ENCODE data around the gene PARP9. TPM values are rescaled to one million over a fixed set of nuclear protein-coding genes. Genes with fewer than 3 reads are reported as not detected.

The PARP9 gene
- total RNA-seq, 4 donors from 2014 or later: 5.9 to 9.6 (median 8.2) TPM

- Histone ChIP-seq H3K27ac (no peak overlapping the region), H3K4me1 (no peaks in the 10 kb centered on the region), H3K4me3 (no peak overlapping the region), H3K27me3 (no peaks in the 10 kb centered on the region), H3K9me3 (no peaks in the 10 kb centered on the region), H3K36me3 (no peaks in the 10 kb centered on the region)
- intact Hi-C loops (cut with DNase I; ENCODE audit: low total_unique reads) (no loop called here), in situ Hi-C loops (cut with MboI; ENCODE audit: low sequenced_read_pairs in 4 of 4) (no loop called here)
- TF ChIP-seq POLR2A (IDR thresholded peaks at IDR 0.05): no peak
- TF ChIP-seq, protein P1, sequence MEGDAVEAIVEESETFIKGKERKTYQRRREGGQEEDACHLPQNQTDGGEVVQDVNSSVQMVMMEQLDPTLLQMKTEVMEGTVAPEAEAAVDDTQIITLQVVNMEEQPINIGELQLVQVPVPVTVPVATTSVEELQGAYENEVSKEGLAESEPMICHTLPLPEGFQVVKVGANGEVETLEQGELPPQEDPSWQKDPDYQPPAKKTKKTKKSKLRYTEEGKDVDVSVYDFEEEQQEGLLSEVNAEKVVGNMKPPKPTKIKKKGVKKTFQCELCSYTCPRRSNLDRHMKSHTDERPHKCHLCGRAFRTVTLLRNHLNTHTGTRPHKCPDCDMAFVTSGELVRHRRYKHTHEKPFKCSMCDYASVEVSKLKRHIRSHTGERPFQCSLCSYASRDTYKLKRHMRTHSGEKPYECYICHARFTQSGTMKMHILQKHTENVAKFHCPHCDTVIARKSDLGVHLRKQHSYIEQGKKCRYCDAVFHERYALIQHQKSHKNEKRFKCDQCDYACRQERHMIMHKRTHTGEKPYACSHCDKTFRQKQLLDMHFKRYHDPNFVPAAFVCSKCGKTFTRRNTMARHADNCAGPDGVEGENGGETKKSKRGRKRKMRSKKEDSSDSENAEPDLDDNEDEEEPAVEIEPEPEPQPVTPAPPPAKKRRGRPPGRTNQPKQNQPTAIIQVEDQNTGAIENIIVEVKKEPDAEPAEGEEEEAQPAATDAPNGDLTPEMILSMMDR (IDR thresholded peaks at IDR 0.05 in 4 of 5, conservative IDR thresholded peaks at IDR 0.05 in 1 of 5): no peak
- DNase-seq: no peak
- no peak for ATAC-seq
These were observed 42.2 kb upstream of the PARP9 start for GRCh38 chr3:122606330-122606729.

- Histone ChIP-seq H3K27ac (no peak overlapping the region), H3K27me3 (no peaks in the 10 kb centered on the region), H3K4me1 (no peaks in the 10 kb centered on the region), H3K4me3 (no peak overlapping the region), H3K9me3 (no peaks in the 10 kb centered on the region), H3K36me3 (no peaks in the 10 kb centered on the region)
- TF ChIP-seq, protein P1 (IDR thresholded peaks at IDR 0.05 in 4 of 5, conservative IDR thresholded peaks at IDR 0.05 in 1 of 5): no peak
- no peak for TF ChIP-seq POLR2A (IDR thresholded peaks at IDR 0.05)
- intact Hi-C loops (cut with DNase I; ENCODE audit: low total_unique reads) (no loop called here), in situ Hi-C loops (cut with MboI; ENCODE audit: low sequenced_read_pairs in 4 of 4) (no loop called here)
- ATAC-seq (no peak), DNase-seq (no peak)
These were observed 39.0 kb upstream of the PARP9 start for GRCh38 chr3:122603056-122603455.

DNA sequence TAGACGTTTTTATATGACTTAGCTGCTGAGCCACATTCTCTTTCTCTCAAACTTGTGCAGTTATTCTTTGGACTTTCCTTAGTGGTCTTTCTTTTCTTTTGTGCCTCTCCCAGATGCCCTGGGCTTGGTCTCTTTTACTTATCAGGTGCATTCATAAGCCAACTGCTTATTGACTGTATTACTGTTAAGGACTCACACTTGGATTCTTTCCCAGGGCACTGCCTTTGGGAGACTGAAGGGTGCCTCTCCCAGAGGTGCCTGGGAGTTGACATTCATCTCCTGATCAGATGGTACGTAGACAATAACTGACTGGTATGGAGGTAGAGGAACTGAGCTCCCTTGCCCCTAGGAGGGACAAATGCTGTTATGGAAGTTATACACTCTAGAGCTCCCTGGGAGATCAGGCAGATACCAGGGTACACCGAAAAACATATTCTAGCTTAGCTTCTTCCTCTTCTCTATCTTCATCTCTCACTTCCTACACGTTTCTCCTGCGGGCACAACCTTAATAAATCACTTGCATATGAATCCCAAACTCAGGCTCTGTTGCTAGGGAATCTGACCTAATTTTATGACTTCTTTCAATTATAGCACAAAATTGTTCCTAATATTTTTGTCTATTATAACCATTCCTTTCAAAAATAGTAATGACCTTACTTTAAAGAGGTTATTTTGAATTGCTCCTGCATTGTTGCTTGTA, 38.1 kb upstream of the PARP9 start:
- intact Hi-C loops (cut with DNase I; ENCODE audit: low total_unique reads): no loop called here

GRCh38 chr3:122598556-122598955, 34.5 kb upstream of the PARP9 start:
- intact Hi-C loops (cut with DNase I; ENCODE audit: low total_unique reads) (no loop called here), in situ Hi-C loops (cut with MboI; ENCODE audit: low sequenced_read_pairs in 4 of 4) (no loop called here)
- H3K4me1 ChIP-seq: peaks cover 8 to 11% of the 10 kb centered on the region in 2 donors
- ATAC-seq: no peak
- H3K9me3 ChIP-seq: no peaks in the 10 kb centered on the region
- H3K4me3 ChIP-seq: no peak overlapping the region
- H3K27me3 ChIP-seq: no peaks in the 10 kb centered on the region
- no peak for DNase-seq
- no peak overlapping the region for H3K27ac ChIP-seq
- TF ChIP-seq POLR2A (IDR thresholded peaks at IDR 0.05): no peak
- TF ChIP-seq, protein P1 (IDR thresholded peaks at IDR 0.05 in 4 of 5, conservative IDR thresholded peaks at IDR 0.05 in 1 of 5): no peak
- no peaks in the 10 kb centered on the region for H3K36me3 ChIP-seq

More for the DNA sequence above, 38.1 kb upstream of the PARP9 start:
- no peaks in the 10 kb centered on the region for H3K9me3 ChIP-seq
- no peak for TF ChIP-seq POLR2A (IDR thresholded peaks at IDR 0.05)
- TF ChIP-seq, protein P1 (IDR thresholded peaks at IDR 0.05 in 4 of 5, conservative IDR thresholded peaks at IDR 0.05 in 1 of 5): no peak
- H3K27ac ChIP-seq: no peak overlapping the region
- DNase-seq: no peak
- no peak overlapping the region for H3K4me3 ChIP-seq
- in situ Hi-C loops (cut with MboI; ENCODE audit: low sequenced_read_pairs in 4 of 4): no loop called here
- no peaks in the 10 kb centered on the region for H3K27me3 ChIP-seq
- no peaks in the 10 kb centered on the region for H3K36me3 ChIP-seq
- H3K4me1 ChIP-seq: no peaks in the 10 kb centered on the region
- ATAC-seq: no peak

DNA sequence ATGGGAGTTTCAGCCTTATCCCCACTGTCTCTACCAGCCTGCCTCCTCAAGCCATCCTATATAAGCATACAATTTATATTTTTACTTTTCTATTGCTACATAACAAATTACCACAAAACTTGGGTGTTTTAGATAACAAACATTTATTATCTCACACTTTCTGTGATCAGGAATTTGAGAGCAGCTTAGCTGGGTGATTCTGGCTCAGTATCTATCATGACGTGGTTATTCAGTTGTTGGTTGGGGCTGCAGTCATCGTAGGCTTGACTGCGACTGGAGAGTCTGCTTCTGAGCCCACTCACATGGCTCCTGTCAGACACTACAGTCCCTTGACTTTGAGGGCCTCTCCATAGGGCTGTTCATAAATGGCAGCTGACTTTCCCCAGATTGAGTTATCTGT, 34.1 kb upstream of the PARP9 start:
- intact Hi-C loops (cut with DNase I; ENCODE audit: low total_unique reads) (no loop called here), in situ Hi-C loops (cut with MboI; ENCODE audit: low sequenced_read_pairs in 4 of 4) (no loop called here)
- no peak for ATAC-seq
- DNase-seq: no peak
- Histone ChIP-seq H3K27me3 (no peaks in the 10 kb centered on the region), H3K4me1 (peaks cover 8 to 12% of the 10 kb centered on the region in 2 donors), H3K4me3 (no peak overlapping the region), H3K9me3 (no peaks in the 10 kb centered on the region), H3K36me3 (no peaks in the 10 kb centered on the region), H3K27ac (no peak overlapping the region)
- TF ChIP-seq, protein P1 (IDR thresholded peaks at IDR 0.05 in 4 of 5, conservative IDR thresholded peaks at IDR 0.05 in 1 of 5): no peak
- no peak for TF ChIP-seq POLR2A (IDR thresholded peaks at IDR 0.05)
